ENCODE measurements around the gene SNORC. TPM values are rescaled to one million over a fixed set of nuclear protein-coding genes. Genes with fewer than 3 reads are reported as not detected.
A peak's percentile ranks its signal among the peaks of the same experiment; 100 is the strongest.

The SNORC gene
- total and polyA plus RNA-seq, 2 of the 13 experiments (the other 11 are each of a cell fraction or from before 2014, with no cell fraction given), result 59.1 to 86.1 TPM

- peak; percentile 35; the same call in 1 of the 2 replicates for TF ChIP-seq FOXP4 (CRISPR knock-in tag; IDR thresholded peaks at IDR 0.05)
- TF ChIP-seq ZFP1 (CRISPR knock-in tag; IDR thresholded peaks at IDR 0.05), result no peak
- TF ChIP-seq SKI (IDR thresholded peaks at IDR 0.05; ENCODE audit: partially characterized antibody), result no peak
- TF ChIP-seq SMAD9 (CRISPR knock-in tag; IDR thresholded peaks at IDR 0.05), result no peak
- no peak for TF ChIP-seq SIX4 (CRISPR knock-in tag; IDR thresholded peaks at IDR 0.05)
- 0 out of 2 replicates have a peak, but pooled peaks have one; percentile 72 for TF ChIP-seq SNAI1 (CRISPR knock-in tag; IDR thresholded peaks at IDR 0.05; ENCODE audit: borderline replicate concordance)
- TF ChIP-seq ZNF414 (CRISPR knock-in tag; IDR thresholded peaks at IDR 0.05), result no peak
- TF ChIP-seq MAFG (CRISPR knock-in tag; IDR thresholded peaks at IDR 0.05), result no peak
- peak; percentile 65; the same call in 1 of the 2 replicates for TF ChIP-seq ZNF746 (CRISPR knock-in tag; IDR thresholded peaks at IDR 0.05)
- no peak for TF ChIP-seq SCMH1 (CRISPR knock-in tag; IDR thresholded peaks at IDR 0.05; ENCODE audit: borderline replicate concordance)
- 0 out of 2 replicates have a peak, but pooled peaks have one; percentile 37 for TF ChIP-seq ZNF710 (CRISPR knock-in tag; IDR thresholded peaks at IDR 0.05; ENCODE audit: borderline replicate concordance)
- TF ChIP-seq ZNF333 (CRISPR knock-in tag; IDR thresholded peaks at IDR 0.05; ENCODE audit: borderline replicate concordance), result 0 out of 2 replicates have a peak, but pooled peaks have one; percentile 90
- TF ChIP-seq E2F2 (CRISPR knock-in tag; IDR thresholded peaks at IDR 0.05; ENCODE audit: borderline replicate concordance), result 0 out of 2 replicates have a peak, but pooled peaks have one; percentile 50
- TF ChIP-seq NR2C2 (CRISPR knock-in tag; IDR thresholded peaks at IDR 0.05; ENCODE audit: borderline replicate concordance), result peak; percentile 71; the same call in 1 of the 2 replicates
- TF ChIP-seq ZBTB25 (CRISPR knock-in tag; IDR thresholded peaks at IDR 0.05), result 0 out of 2 replicates have a peak, but pooled peaks have one; percentile 62
- peak in 1 of 2 experiments; percentile 35; a peak in 1 of 4 replicates for TF ChIP-seq POLR2A (IDR thresholded peaks at IDR 0.05; ENCODE audit: insufficient read depth in 1 of 2, low read depth in 2 of 2, low read length in 2 of 2)
- TF ChIP-seq ZNF264 (CRISPR knock-in tag; IDR thresholded peaks at IDR 0.05), result peak; percentile 71; the same call in 1 of the 2 replicates
- TF ChIP-seq RFXANK (CRISPR knock-in tag; IDR thresholded peaks at IDR 0.05), result no peak
These were observed 6.9 kb downstream of the SNORC start (continued) for GRCh38 chr2:232876978-232877441.
